Astrocyte (in vitro differentiated cells and primary cell): ENCODE measurements around the gene DOCK6.

Source experiments
- EZH2 ChIP-seq: IDR thresholded peaks from 2 replicates; pipeline ENCODE4 v1.6.1; 2012; ENCODE audit warnings: mild to moderate bottlenecking, low read length, inconsistent platforms; ENCODE audit not compliant: insufficient read depth
- TF ChIP-seq, protein P1 (sequence below): IDR thresholded peaks from 2 replicates; pipeline ENCODE4 v1.5.1; 2011; ENCODE audit warnings: low read depth, mild to moderate bottlenecking, inconsistent platforms, low read length, moderate library complexity; ENCODE audit not compliant: insufficient read depth

DNA sequence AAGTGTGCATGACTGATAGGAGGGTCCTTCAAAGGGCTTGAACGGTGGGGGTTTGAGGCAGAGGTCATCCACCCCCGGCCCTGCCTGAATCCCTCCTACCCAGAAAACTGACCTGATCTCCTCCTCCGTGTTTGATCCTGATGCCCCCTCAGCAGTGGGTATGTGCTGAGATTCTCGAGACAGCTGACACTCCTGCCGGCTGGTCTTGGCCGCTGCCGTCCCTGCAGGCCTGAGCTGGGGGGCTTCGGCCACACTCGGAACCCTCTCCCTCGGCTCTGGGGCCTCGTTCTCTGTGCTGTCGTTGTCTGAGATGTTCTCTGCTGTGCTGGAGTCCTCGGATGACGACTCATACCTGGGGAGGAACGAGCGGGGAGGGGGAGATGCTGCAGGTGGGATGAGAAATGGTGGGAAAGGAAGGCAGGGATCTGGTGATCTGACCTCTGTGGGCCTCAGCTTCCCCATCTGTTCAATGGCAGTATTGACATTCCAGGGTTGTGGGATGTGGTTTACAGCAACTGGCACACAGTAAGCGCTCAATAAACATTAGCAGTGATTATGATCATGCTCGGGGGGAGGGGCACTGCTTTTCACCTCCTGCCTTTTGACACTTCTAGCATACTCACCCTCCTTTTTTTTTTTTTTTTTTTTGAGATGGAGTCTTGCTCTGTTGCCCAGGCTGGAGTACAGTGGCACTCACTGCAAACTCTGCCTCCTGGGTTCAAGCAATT, 85.7 kb downstream of the DOCK6 start:
- no peak for TF ChIP-seq EZH2
- TF ChIP-seq, protein P1, sequence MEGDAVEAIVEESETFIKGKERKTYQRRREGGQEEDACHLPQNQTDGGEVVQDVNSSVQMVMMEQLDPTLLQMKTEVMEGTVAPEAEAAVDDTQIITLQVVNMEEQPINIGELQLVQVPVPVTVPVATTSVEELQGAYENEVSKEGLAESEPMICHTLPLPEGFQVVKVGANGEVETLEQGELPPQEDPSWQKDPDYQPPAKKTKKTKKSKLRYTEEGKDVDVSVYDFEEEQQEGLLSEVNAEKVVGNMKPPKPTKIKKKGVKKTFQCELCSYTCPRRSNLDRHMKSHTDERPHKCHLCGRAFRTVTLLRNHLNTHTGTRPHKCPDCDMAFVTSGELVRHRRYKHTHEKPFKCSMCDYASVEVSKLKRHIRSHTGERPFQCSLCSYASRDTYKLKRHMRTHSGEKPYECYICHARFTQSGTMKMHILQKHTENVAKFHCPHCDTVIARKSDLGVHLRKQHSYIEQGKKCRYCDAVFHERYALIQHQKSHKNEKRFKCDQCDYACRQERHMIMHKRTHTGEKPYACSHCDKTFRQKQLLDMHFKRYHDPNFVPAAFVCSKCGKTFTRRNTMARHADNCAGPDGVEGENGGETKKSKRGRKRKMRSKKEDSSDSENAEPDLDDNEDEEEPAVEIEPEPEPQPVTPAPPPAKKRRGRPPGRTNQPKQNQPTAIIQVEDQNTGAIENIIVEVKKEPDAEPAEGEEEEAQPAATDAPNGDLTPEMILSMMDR, result no peak
